ENCODE data around the gene CACNA1C. TPM values are rescaled to one million over a fixed set of nuclear protein-coding genes. Genes with fewer than 3 reads are reported as not detected.

CACNA1C gene
- total and polyA plus RNA-seq, 2 of the 4 experiments (the other 2 are of a cell fraction): 1.6 to 2.6 TPM

DNA sequence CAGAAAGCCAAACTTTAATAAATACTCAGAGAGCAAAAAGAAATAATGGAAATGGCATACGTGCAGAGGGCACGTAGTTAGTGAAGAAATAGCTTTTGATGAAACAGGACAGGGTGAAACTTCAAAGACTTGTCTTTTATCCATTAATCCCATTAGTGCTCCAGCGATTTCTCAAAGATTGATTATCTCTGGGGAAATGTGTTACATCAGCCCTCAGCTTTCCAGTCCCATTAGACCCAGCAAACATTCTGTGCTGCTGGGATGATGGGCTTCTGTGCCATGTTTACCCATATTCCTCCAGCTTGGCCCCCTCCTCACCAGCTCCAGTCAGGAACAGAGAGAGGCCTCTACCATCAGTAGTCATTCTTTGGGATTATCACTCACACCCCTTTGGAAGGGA, 113.1 kb downstream of the CACNA1C start:
- Histone ChIP-seq H2BK120ac (ENCODE audit: low read depth, low read length) (no peak overlapping the region), H3K56ac (ENCODE audit: extremely low read depth, insufficient read depth, low read length) (no peak overlapping the region), H3K23ac (ENCODE audit: low read depth, low read length) (no peak overlapping the region), H3K79me1 (ENCODE audit: low read depth in 1 of 2, low read length in 2 of 2) (peaks cover 0 to 8% of the 10 kb centered on the region in 2 experiments; a peak in 1 of 4 replicates), H3K9ac (ENCODE audit: low read depth, low read length) (no peak overlapping the region), H4K8ac (ENCODE audit: low read depth in 2 of 2, low read length in 2 of 2) (no peak overlapping the region), H4K20me1 (ENCODE audit: insufficient read depth, low read length) (0 out of 2 replicates have a peak, but pooled peaks cover 5% of the 10 kb centered on the region), H3K4me1 (ENCODE audit: control insufficient read depth, insufficient read depth, low read length) (peaks cover 23% of the 10 kb centered on the region), H3K14ac (replicated peaks; ENCODE audit: low read depth, low read length) (no peak overlapping the region), H2AK5ac (ENCODE audit: low read depth, low read length) (no peak overlapping the region), H3K4me2 (ENCODE audit: low read depth, low read length) (no peak overlapping the region), H3K18ac (ENCODE audit: low read depth, low read length) (no peak overlapping the region), H3K4me3 (ENCODE audit: insufficient read depth, low read depth, low read length) (no peak overlapping the region), H2BK20ac (ENCODE audit: low read depth, low read length) (no peak overlapping the region), H4K91ac (ENCODE audit: insufficient read depth, low read depth, low read length) (no peak overlapping the region), H3K27me3 (ENCODE audit: control insufficient read depth, insufficient read depth, low read length) (no peaks in the 10 kb centered on the region), H3K4ac (ENCODE audit: low read depth, low read length) (no peak overlapping the region), H4K5ac (ENCODE audit: low read depth, low read length) (no peak overlapping the region), H3K36me3 (ENCODE audit: control insufficient read depth, insufficient read depth, low read length) (no peaks in the 10 kb centered on the region), H3K27ac (ENCODE audit: insufficient read depth, low read length) (no peak overlapping the region), H3K9me1 (ENCODE audit: insufficient read depth, low read length) (peaks cover 30% of the 10 kb centered on the region), H2AFZ (replicated peaks; ENCODE audit: low read length, poor library complexity) (no peak overlapping the region), H3K9me3 (ENCODE audit: control insufficient read depth, insufficient read depth, low read length) (peaks cover 3% of the 10 kb centered on the region; the same call in 1 of the 2 replicates), H2BK5ac (ENCODE audit: low read depth, low read length, poor library complexity, severe bottlenecking) (no peak overlapping the region), H2AK9ac (replicated peaks; ENCODE audit: low read depth, low read length, poor library complexity) (no peak overlapping the region), H2BK15ac (ENCODE audit: low read depth, low read length) (no peak overlapping the region)
- intact Hi-C loops (cut with micrococcal nuclease) (no loop called here), dilution Hi-C loops (cut with HindIII; ENCODE audit: low sequenced_read_pairs, unreplicated experiment) (no loop called here), in situ Hi-C loops (cut with MboI; ENCODE audit: low sequenced_read_pairs) (no loop called here)
- no CpG with 5 or more reads among the region's 3 CpGs for WGBS, 2 experiments (ENCODE audit: extremely low coverage in 2 of 2, insufficient read length in 1 of 2)
- no peak for DNase-seq
- ATAC-seq (ENCODE audit: low read depth): no peak
- BruUV-seq (replicated peaks): no TSS peak
- TF ChIP-seq, protein P1, sequence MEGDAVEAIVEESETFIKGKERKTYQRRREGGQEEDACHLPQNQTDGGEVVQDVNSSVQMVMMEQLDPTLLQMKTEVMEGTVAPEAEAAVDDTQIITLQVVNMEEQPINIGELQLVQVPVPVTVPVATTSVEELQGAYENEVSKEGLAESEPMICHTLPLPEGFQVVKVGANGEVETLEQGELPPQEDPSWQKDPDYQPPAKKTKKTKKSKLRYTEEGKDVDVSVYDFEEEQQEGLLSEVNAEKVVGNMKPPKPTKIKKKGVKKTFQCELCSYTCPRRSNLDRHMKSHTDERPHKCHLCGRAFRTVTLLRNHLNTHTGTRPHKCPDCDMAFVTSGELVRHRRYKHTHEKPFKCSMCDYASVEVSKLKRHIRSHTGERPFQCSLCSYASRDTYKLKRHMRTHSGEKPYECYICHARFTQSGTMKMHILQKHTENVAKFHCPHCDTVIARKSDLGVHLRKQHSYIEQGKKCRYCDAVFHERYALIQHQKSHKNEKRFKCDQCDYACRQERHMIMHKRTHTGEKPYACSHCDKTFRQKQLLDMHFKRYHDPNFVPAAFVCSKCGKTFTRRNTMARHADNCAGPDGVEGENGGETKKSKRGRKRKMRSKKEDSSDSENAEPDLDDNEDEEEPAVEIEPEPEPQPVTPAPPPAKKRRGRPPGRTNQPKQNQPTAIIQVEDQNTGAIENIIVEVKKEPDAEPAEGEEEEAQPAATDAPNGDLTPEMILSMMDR (conservative IDR thresholded peaks at IDR 0.05; ENCODE audit: low read depth, low read length): no peak
- no peak for TF ChIP-seq RCOR1 (IDR thresholded peaks at IDR 0.05; ENCODE audit: insufficient replicate concordance, low read length)
- TF ChIP-seq MAZ (IDR thresholded peaks at IDR 0.05; ENCODE audit: borderline replicate concordance, low read depth, low read length): no peak
- no peak for TF ChIP-seq BHLHE40 (IDR thresholded peaks at IDR 0.05; ENCODE audit: low read depth, low read length)
- TF ChIP-seq RFX5 (IDR thresholded peaks at IDR 0.05; ENCODE audit: low read depth, low read length): no peak
- TF ChIP-seq CHD1 (IDR thresholded peaks at IDR 0.05; ENCODE audit: low read depth, low read length): no peak
- no peak for TF ChIP-seq MAFK (IDR thresholded peaks at IDR 0.05; ENCODE audit: low read depth, low read length)
- TF ChIP-seq, protein P2, sequence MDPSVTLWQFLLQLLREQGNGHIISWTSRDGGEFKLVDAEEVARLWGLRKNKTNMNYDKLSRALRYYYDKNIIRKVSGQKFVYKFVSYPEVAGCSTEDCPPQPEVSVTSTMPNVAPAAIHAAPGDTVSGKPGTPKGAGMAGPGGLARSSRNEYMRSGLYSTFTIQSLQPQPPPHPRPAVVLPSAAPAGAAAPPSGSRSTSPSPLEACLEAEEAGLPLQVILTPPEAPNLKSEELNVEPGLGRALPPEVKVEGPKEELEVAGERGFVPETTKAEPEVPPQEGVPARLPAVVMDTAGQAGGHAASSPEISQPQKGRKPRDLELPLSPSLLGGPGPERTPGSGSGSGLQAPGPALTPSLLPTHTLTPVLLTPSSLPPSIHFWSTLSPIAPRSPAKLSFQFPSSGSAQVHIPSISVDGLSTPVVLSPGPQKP (IDR thresholded peaks at IDR 0.05; ENCODE audit: borderline replicate concordance, low read depth, low read length): no peak
- CTCF ChIA-PET: no interaction called here
- POLR2A ChIA-PET (ENCODE audit: unreplicated experiment): no interaction called here

All from IMR-90 (cell line).